HCT116 (cell line): ENCODE measurements around the gene POU2F3. TPM values are rescaled to one million over a fixed set of nuclear protein-coding genes. Genes with fewer than 3 reads are reported as not detected.
A peak's percentile ranks its signal among the peaks of the same experiment; 100 is the strongest.

Experiments
- ATAC-seq: fragments of 200-7000 bp; cut with Tn5 transposase; 2 replicates; pipeline ENCODE4 v1.9.1; 2020; ENCODE audit warnings: mild to moderate bottlenecking, moderate library complexity
- BruUV-seq: library from RNA; stranded (reverse); fragments of 400-500 nt; replicated peaks from 2 replicates; lab custom pipeline; 2021; lab: Mats Ljungman, UMichigan
- CTCF ChIA-PET: fragments of 300-600 bp; sonication (Branson Sonifier 250); formaldehyde crosslinking; loops from one replicate; lab custom pipeline; 2021; ENCODE audit warnings: antibody characterized with exemption; lab: Charles Lee
- POLR2A ChIA-PET: fragments of 300-600, 350-600 bp; sonication (Branson Sonifier 250); formaldehyde crosslinking; loops from one replicate; lab custom pipeline; 2021; ENCODE audit warnings: antibody characterized with exemption; lab: Charles Lee
- RAD21 ChIA-PET, 2 experiments: fragments of 300-600 bp; sonication (Branson Sonifier 250); formaldehyde crosslinking; loops; one replicate each; lab custom pipeline; 2023; ENCODE audit warnings: low total read pairs in 2 of 2; ENCODE audit not compliant: uncharacterized antibody in 2 of 2, unreplicated experiment in 2 of 2, low non-redundant PET in 1 of 2; lab: Charles Lee
- DNase-seq: peaks from one replicate; pipeline ENCODE4 v3.0.0-alpha.2; 2010; ENCODE audit warnings: low read depth, low spot score
- H2AFZ ChIP-seq: fragments of 200-600 bp; shearing (Covaris generic), sonication (generic); 2 replicates; pipeline ENCODE4 v1.6.1; 2017; ENCODE audit warnings: low read depth, mixed run types, mixed read lengths, antibody characterized with exemption, low read length; ENCODE audit not compliant: poor library complexity, severe bottlenecking
- H3K27ac ChIP-seq: 2 replicates; pipeline ENCODE4 v1.5.1; 2012; ENCODE audit warnings: low read depth, low read length
- H3K27me3 ChIP-seq: fragments of 200-600 bp; sonication (generic); 2 replicates; pipeline ENCODE4 v1.6.1; 2016; ENCODE audit warnings: mixed run types, low read length, mixed read lengths; ENCODE audit not compliant: insufficient read depth
- H3K36me3 ChIP-seq, 2 experiments: fragments of 200-500 bp in 1 of 2; fragments of 200-600 bp in 1 of 2; sonication (Bioruptor generic) in 1 of 2; sonication (generic) in 1 of 2; 2 replicates each; pipeline versions ENCODE4 v1.5.1 to v1.6.1; 2014 to 2016; ENCODE audit warnings: low read length in 2 of 2, inconsistent platforms in 1 of 2, mixed read lengths in 1 of 2, mixed run types in 1 of 2; ENCODE audit not compliant: insufficient read depth in 2 of 2, control insufficient read depth in 1 of 2
- H3K4me1 ChIP-seq, 2 experiments: fragments of 200-600 bp in 1 of 2; sonication (generic) in 1 of 2; 2 replicates each; pipeline versions ENCODE4 v1.5.1 to v1.6.1; 2012 to 2017; ENCODE audit warnings: low read length in 2 of 2, inconsistent platforms in 1 of 2, mild to moderate bottlenecking in 1 of 2, mixed read lengths in 1 of 2, mixed run types in 1 of 2, moderate library complexity in 1 of 2; ENCODE audit not compliant: insufficient read depth in 2 of 2, control insufficient read depth in 1 of 2
- H3K4me2 ChIP-seq: fragments of 200-600 bp; sonication (generic); 2 replicates; pipeline ENCODE4 v1.6.1; 2017; ENCODE audit warnings: mixed run types, low read length, mixed read lengths
- H3K4me3 ChIP-seq, 2 experiments: fragments of 200-600 bp in 1 of 2; sonication (generic) in 1 of 2; replicated peaks in 1 of 2; 2 replicates each; pipeline ENCODE4 v1.5.1; 2011 to 2016; ENCODE audit warnings: low read length in 2 of 2, control low read depth in 1 of 2, low read depth in 1 of 2, mild to moderate bottlenecking in 1 of 2, mixed read lengths in 1 of 2, mixed run types in 1 of 2
- H3K79me2 ChIP-seq: fragments of 200-600 bp; sonication (generic); 2 replicates; pipeline ENCODE4 v1.6.1; 2017; ENCODE audit warnings: mild to moderate bottlenecking, mixed run types, low read length, moderate library complexity, mixed read lengths; ENCODE audit not compliant: insufficient read depth
- H3K9ac ChIP-seq: fragments of 200-600 bp; sonication (generic); 2 replicates; pipeline ENCODE4 v1.6.1; 2016; ENCODE audit warnings: low read length, mixed read lengths
- H3K9me2 ChIP-seq: fragments of 200-600 bp; sonication (generic), shearing (Covaris generic); 2 replicates; pipeline ENCODE4 v1.6.1; 2017; ENCODE audit warnings: mixed run types, mild to moderate bottlenecking, moderate library complexity; ENCODE audit not compliant: insufficient read depth
- H3K9me3 ChIP-seq, 2 experiments: fragments of 200-500 bp in 1 of 2; fragments of 200-600 bp in 1 of 2; sonication (Bioruptor generic) in 1 of 2; sonication (generic) in 1 of 2; 2 replicates each; pipeline ENCODE4 v1.6.1; 2014 to 2017; ENCODE audit warnings: low read length in 2 of 2, mixed read lengths in 2 of 2, inconsistent platforms in 1 of 2, low read depth in 1 of 2, mild to moderate bottlenecking in 1 of 2, mixed run types in 1 of 2, moderate library complexity in 1 of 2; ENCODE audit not compliant: control insufficient read depth in 1 of 2, insufficient read depth in 1 of 2
- H4K20me1 ChIP-seq: fragments of 200-600 bp; sonication (generic), shearing (Covaris generic); 2 replicates; pipeline ENCODE4 v1.6.1; 2017; ENCODE audit warnings: mixed run types, mild to moderate bottlenecking, moderate library complexity; ENCODE audit not compliant: insufficient read depth
- CBX3 ChIP-seq: IDR thresholded peaks from 2 replicates; pipeline ENCODE4 v1.6.1; 2012; ENCODE audit warnings: low read depth
- EZH2phosphoT487 ChIP-seq: fragments of 200-600 bp; IDR thresholded peaks from 2 replicates; pipeline ENCODE4 v1.6.1; 2018; ENCODE audit warnings: antibody characterized with exemption, borderline replicate concordance
- FOSL1 ChIP-seq: IDR thresholded peaks from 2 replicates; pipeline ENCODE4 v1.6.1; 2012; ENCODE audit warnings: low read depth
- JUND ChIP-seq: IDR thresholded peaks from 2 replicates; pipeline ENCODE4 v1.6.1; 2012
- POLR2A ChIP-seq: IDR thresholded peaks from 2 replicates; pipeline ENCODE4 v1.7.0; 2011; ENCODE audit warnings: borderline replicate concordance; ENCODE audit not compliant: insufficient read depth, insufficient read length; ENCODE audit errors: extremely low read depth
- POLR2AphosphoS5 ChIP-seq: IDR thresholded peaks from 2 replicates; pipeline ENCODE4 v1.6.1; 2011; ENCODE audit warnings: mild to moderate bottlenecking, low read depth, low read length, moderate library complexity
- RAD21 ChIP-seq: IDR thresholded peaks from 2 replicates; pipeline ENCODE4 v1.6.1; 2012; ENCODE audit warnings: low read depth, mild to moderate bottlenecking
- REST ChIP-seq: IDR thresholded peaks from 2 replicates; pipeline ENCODE4 v1.6.1; 2012; ENCODE audit warnings: low read depth
- SIN3A ChIP-seq: IDR thresholded peaks from 2 replicates; pipeline ENCODE4 v1.6.1; 2012; ENCODE audit warnings: low read depth
- SP1 ChIP-seq: IDR thresholded peaks from 2 replicates; pipeline ENCODE4 v1.6.1; 2012; ENCODE audit warnings: low read depth
- SRF ChIP-seq: IDR thresholded peaks from 2 replicates; pipeline ENCODE4 v1.6.1; 2012; ENCODE audit warnings: low read depth
- TCF7L2 ChIP-seq: IDR thresholded peaks from 2 replicates; pipeline ENCODE4 v1.7.0; 2011; ENCODE audit warnings: borderline replicate concordance, inconsistent platforms; ENCODE audit not compliant: insufficient read depth, insufficient read length; ENCODE audit errors: extremely low read depth
- ZFX ChIP-seq: fragments of 450-650 bp; IDR thresholded peaks from 2 replicates; pipeline ENCODE4 v1.6.1; 2017
- intact Hi-C: fragments of 100-400 bp; cut with micrococcal nuclease; formaldehyde crosslinking; loops from 2 replicates; pipeline ENCODE4 v1.10.0; 2022
- total RNA-seq: library from RNA; stranded (reverse); gene quantifications from one replicate; pipeline ENCODE4 v1.2.1, GENCODE V29; 2021; ENCODE audit not compliant: unreplicated experiment

Gene POU2F3
- total RNA-seq, 1 experiment from 2014 or later, result 0.15 TPM

- no peak overlapping the region for H3K9ac ChIP-seq
- BruUV-seq, result no TSS peak
- CTCF ChIA-PET, result no interaction called here
- no peaks in the 10 kb centered on the region for H4K20me1 ChIP-seq
- peak; percentile 66 for ATAC-seq
- H3K4me2 ChIP-seq, result peak overlapping the region; percentile 26; the same call in 1 of the 2 replicates
- POLR2A ChIA-PET, result no interaction called here
- H2AFZ ChIP-seq, result no peak overlapping the region
- H3K79me2 ChIP-seq, result no peaks in the 10 kb centered on the region
- H3K36me3 ChIP-seq, result no peaks in the 10 kb centered on the region
- 0 out of 2 replicates have a peak, but pooled peaks have one; percentile 18 for TF ChIP-seq SP1
- no peak for TF ChIP-seq POLR2A
- peak; percentile 43; the same call in 1 of the 2 replicates for TF ChIP-seq CBX3
- no peak for TF ChIP-seq RAD21
- TF ChIP-seq POLR2AphosphoS5, result no peak
- TF ChIP-seq REST, result no peak
- TF ChIP-seq EZH2phosphoT487, result no peak
- no peak for TF ChIP-seq TCF7L2
- TF ChIP-seq ZFX, result no peak
- no peak for TF ChIP-seq SIN3A
- TF ChIP-seq SRF, result no peak
- TF ChIP-seq FOSL1, result peak; percentile 71
- 0 out of 2 replicates have a peak, but pooled peaks have one; percentile 28 for TF ChIP-seq JUND
- TF ChIP-seq, all 23 proteins: peak for 4
- Histone ChIP-seq H3K9me2 (no peaks in the 10 kb centered on the region), H3K4me1 (peaks cover 0 to 12% of the 10 kb centered on the region in 2 experiments; a peak in 2 of 4 replicates), H3K27ac (no peak overlapping the region), H3K27me3 (peaks cover 17% of the 10 kb centered on the region; the same call in 1 of the 2 replicates), H3K9me3 (no peaks in the 10 kb centered on the region), H3K4me3 (no peak overlapping the region)
- DNase-seq, result no peak
- intact Hi-C loops, result no loop called here
- RAD21 ChIA-PET, result no interaction called here
Observed at GRCh38 chr11:120272303-120272702, 32.4 kb downstream of the POU2F3 start.
